ENCODE data around the gene RPS6KA6. TPM values are rescaled to one million over a fixed set of nuclear protein-coding genes. Genes with fewer than 3 reads are reported as not detected.

RPS6KA6 gene
- polyA plus RNA-seq, 1 of the 3 experiments (the other 2 are of a cell fraction) = 1.7 TPM

GRCh38 chrX:84144991-84145390, 43.0 kb downstream of the RPS6KA6 start:
- Histone ChIP-seq H3K27me3 (ENCODE audit: insufficient read depth) (no peaks in the 10 kb centered on the region), H3K4me1 (ENCODE audit: control insufficient read depth in 1 of 2, insufficient read depth in 2 of 2, low read depth in 1 of 2, low read length in 1 of 2) (no peaks in the 10 kb centered on the region), H2AFZ (ENCODE audit: low read depth) (no peak overlapping the region), H3K27ac (ENCODE audit: low read depth in 2 of 2, low read length in 1 of 2) (no peak overlapping the region), H3K4me2 (no peak overlapping the region), H3K36me3 (replicated peaks in 1 of 2; ENCODE audit: control insufficient read depth in 1 of 2, insufficient read depth in 2 of 2, low read length in 1 of 2) (peaks cover 0 to 3% of the 10 kb centered on the region in 2 experiments), H3K9me2 (no peaks in the 10 kb centered on the region), H3K4me3 (ENCODE audit: low read depth in 2 of 2, low read length in 1 of 2) (no peak overlapping the region), H3F3A (replicated peaks; ENCODE audit: insufficient read depth) (no peaks in the 10 kb centered on the region), H3K9ac (no peak overlapping the region), H3K9me3 (no peaks in the 10 kb centered on the region), H4K20me1 (ENCODE audit: insufficient read depth) (no peaks in the 10 kb centered on the region), H3K79me2 (ENCODE audit: insufficient read depth) (no peaks in the 10 kb centered on the region)
- ChIA-PET POLR2A (no interaction called here), CTCF (no interaction called here)
- 58% methylated on average over 3 of the region's 3 CpGs for WGBS (ENCODE audit: low lambda C conversion rate)
- DNase-seq = no peak
- no peak for TF ChIP-seq NRF1 (IDR thresholded peaks at IDR 0.05; ENCODE audit: low read depth, low read length)
- no peak for TF ChIP-seq EP300 (IDR thresholded peaks at IDR 0.05; ENCODE audit: borderline replicate concordance in 1 of 2, low read depth in 1 of 2, low read length in 1 of 2)
- no peak for TF ChIP-seq MXI1 (IDR thresholded peaks at IDR 0.05; ENCODE audit: low read depth, low read length)
- no peak for TF ChIP-seq ZBTB33 (IDR thresholded peaks at IDR 0.05; ENCODE audit: borderline replicate concordance, low read depth)
- no peak for TF ChIP-seq TCF12 (IDR thresholded peaks at IDR 0.05)
- no peak for TF ChIP-seq FOXM1 (IDR thresholded peaks at IDR 0.05; ENCODE audit: low read depth)
- no peak for TF ChIP-seq ELF1 (IDR thresholded peaks at IDR 0.05)
- no peak for TF ChIP-seq POLR2AphosphoS5 (IDR thresholded peaks at IDR 0.05; ENCODE audit: low read depth, low read length)
- TF ChIP-seq USF2 (IDR thresholded peaks at IDR 0.05; ENCODE audit: borderline replicate concordance, low read depth, low read length) = no peak
- no peak for TF ChIP-seq RAD21 (IDR thresholded peaks at IDR 0.05; ENCODE audit: low read length)
- no peak for TF ChIP-seq IRF3 (IDR thresholded peaks at IDR 0.05; ENCODE audit: low read depth, low read length)
- TF ChIP-seq FOXJ3 (CRISPR knock-in tag; IDR thresholded peaks at IDR 0.05) = no peak
- no peak for TF ChIP-seq RCOR1 (IDR thresholded peaks at IDR 0.05; ENCODE audit: low read length)
- no peak for TF ChIP-seq CHD2 (IDR thresholded peaks at IDR 0.05; ENCODE audit: low read length, partially characterized antibody)
- TF ChIP-seq SMC3 (IDR thresholded peaks at IDR 0.05; ENCODE audit: low read depth, low read length) = no peak
- no peak for TF ChIP-seq SIN3A (IDR thresholded peaks at IDR 0.05; ENCODE audit: borderline replicate concordance, low read depth, low read length)
- TF ChIP-seq PBX3 (IDR thresholded peaks at IDR 0.05) = no peak
- TF ChIP-seq MEF2A (IDR thresholded peaks at IDR 0.05; ENCODE audit: borderline replicate concordance, low read depth) = no peak
- TF ChIP-seq FOSL2 (IDR thresholded peaks at IDR 0.05; ENCODE audit: borderline replicate concordance, low read depth) = no peak

Data from SK-N-SH (cell line).